Breast epithelium (tissue), 3 donors: ENCODE data around the gene PLCXD1.

ENCODE experiments used
- CTCF ChIP-seq, 3 donors: fragments of 450-650 bp; IDR thresholded peaks; one replicate each; pipeline ENCODE4 v1.5.1; 2016 to 2017; ENCODE audit warnings: antibody characterized with exemption in 3 of 3, mild to moderate bottlenecking in 3 of 3, moderate library complexity in 3 of 3
- POLR2A ChIP-seq: fragments of 450-650 bp; IDR thresholded peaks from one replicate; pipeline ENCODE4 v1.6.1; 2016; ENCODE audit warnings: antibody characterized with exemption, mild to moderate bottlenecking, moderate library complexity
- POLR2AphosphoS5 ChIP-seq, 3 donors: sonication (generic); formaldehyde crosslinking; IDR thresholded peaks; one replicate each; pipeline ENCODE4 v1.6.1; 2017; ENCODE audit warnings: antibody characterized with exemption in 3 of 3

GRCh38 chrX:275967-276580 lies 5.1 kb upstream of the PLCXD1 start:
- TF ChIP-seq POLR2A (no peak), CTCF (IDR thresholded peaks at IDR 0.05) (peak in 1 of 3 donors; percentile 17), POLR2AphosphoS5 (IDR thresholded peaks at IDR 0.05) (no peak)
